GM18505 (cell line): ENCODE measurements around the gene MICU1.
"Not testable (repeated sequence)": the region's sequence is repeated elsewhere in the genome, so short reads cannot be mapped to it uniquely, and the experiment has no call there.

Experiments used
- ATAC-seq: cut with Tn5 transposase; IDR thresholded peaks from one replicate; pipeline ENCODE4 v1.9.1; 2021; ENCODE audit not compliant: unreplicated experiment
- POLR2A ChIP-seq: IDR thresholded peaks from 4 replicates; pipeline ENCODE4 v1.6.1; 2011; ENCODE audit warnings: borderline replicate concordance; ENCODE audit not compliant: insufficient read depth, insufficient read length; ENCODE audit errors: extremely low read depth

Gene MICU1

DNA sequence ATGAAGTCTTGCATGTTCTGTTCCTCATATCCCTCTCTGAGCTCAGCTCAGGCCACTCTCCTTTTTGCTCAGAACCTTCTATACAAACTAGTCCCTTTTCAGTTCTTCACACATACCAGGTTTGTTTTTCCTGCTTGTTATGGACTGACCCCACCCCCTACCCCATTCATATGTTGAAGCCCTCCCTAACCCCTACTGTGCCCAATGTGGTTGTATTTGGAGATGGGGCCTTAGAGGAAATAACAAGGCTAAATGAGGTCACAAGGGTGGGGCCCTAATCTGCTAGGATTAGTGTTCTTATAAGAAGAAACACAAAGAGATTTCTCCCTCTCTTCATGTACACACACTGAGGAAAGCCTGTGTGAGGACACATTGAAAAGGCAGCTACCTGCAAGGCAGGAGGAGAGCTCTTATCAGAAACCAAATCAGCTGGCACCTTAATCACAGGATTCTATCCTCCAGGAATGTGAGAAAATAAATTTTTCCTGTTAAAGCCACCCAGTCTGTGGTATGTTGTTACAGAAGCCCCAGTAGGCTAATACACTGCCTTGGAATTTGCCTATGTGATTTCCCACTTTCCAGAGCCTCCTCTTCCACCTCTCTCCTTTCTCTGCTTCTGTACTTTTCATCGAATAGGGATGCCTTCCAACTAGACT lies 203.9 kb downstream of the MICU1 start:
- no peak for ATAC-seq
- no peak for TF ChIP-seq POLR2A

DNA sequence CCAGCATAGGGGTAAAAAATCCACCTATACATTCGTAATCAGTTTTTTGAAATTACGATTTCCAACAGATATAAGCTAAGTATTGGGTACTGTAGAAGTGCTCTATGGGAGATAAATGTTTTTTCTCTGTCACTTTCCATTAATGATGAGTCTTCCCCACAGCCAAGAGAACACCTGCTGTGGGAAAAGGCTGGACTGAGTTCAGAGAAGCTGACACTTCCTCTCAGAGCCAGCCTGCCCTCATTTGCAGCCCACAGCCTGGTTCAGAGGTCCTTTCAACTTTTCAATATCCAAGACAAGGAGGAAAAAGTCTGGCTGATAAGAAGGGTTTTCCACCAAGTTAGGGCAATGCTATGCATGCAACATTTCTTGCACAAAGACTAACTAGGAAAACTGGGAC lies 206.6 kb downstream of the MICU1 start:
- ATAC-seq, result no peak

DNA sequence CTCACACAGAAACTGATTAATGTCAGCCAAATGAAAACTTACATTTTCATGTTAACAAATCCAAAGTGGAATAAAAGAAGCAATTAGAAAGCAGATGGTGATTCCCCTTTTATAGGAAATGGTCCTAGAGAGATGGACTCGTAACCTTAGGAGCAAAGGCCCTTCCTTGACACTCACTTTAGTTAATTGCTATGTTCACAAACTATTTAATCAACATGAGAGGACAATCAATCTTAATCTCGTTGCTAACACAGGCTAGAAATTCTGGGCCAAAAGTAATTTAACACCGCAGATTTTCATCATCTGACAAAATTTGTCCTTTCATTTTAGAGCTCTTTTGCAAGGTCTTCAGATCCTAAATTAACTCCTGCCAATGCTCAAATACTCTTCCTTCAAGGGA lies 207.2 kb downstream of the MICU1 start:
- no peak for TF ChIP-seq POLR2A
- ATAC-seq, result no peak

More for the DNA sequence above, 206.6 kb downstream of the MICU1 start:
- no peak for TF ChIP-seq POLR2A

DNA sequence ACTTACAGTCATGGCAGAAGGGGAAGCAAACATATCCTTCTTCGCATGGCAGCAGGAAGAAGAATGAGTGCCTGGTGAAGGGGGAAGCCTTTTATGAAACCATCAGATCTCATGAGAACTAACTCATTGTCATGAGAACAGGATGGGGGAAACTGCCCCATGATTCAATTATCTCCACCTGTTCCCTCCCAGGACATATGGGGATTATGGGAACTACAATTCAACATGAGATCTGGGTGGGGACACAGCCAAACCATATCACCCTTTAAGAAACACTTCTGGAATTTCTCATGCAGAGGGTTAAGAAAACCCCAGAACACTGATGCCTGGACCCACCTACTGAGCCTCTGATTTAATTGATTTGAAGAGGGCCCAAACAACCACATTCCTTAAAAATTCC lies 207.9 kb downstream of the MICU1 start:
- no peak for TF ChIP-seq POLR2A

DNA sequence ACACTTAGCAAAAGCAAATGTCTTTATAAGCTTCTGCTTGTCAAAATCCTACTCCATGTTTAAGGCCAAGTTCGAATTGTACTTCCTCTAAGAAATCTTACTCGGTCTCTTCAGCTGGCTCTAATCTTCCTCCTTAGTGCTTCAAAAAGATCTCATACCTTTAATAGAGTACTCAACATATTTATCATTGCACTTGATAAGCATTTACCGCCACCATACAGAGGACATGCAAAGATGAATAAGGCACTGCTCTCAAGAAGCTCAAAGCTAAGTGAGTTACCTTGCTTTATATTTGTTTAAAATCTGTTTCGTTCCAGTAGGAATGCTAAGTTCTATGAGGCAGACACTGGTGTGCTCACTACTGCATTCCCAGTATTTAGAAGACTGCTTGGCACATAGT lies 209.2 kb downstream of the MICU1 start:
- ATAC-seq, result no peak
- no peak for TF ChIP-seq POLR2A

More for the DNA sequence above, 207.9 kb downstream of the MICU1 start:
- no peak for ATAC-seq

DNA sequence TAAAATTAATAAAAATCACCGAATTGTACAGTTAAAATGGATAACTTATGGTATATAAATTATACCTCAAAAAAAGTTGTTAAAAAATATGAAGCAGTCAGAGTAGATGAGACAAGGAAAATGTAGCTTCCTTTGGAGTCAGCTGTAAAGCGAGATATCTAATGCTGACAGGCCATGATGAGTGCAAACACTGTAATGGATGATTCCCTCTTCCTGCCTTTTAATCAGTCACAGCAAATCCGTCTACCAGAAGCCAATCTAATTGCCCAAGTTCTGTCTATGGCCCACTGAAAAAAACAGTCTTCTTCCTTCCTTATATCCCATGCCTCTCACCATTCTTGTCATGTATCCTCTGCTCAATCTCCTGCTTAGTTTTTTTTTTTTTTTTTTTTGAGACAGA lies 211.2 kb downstream of the MICU1 start:
- ATAC-seq, result no peak
- no peak for TF ChIP-seq POLR2A

DNA sequence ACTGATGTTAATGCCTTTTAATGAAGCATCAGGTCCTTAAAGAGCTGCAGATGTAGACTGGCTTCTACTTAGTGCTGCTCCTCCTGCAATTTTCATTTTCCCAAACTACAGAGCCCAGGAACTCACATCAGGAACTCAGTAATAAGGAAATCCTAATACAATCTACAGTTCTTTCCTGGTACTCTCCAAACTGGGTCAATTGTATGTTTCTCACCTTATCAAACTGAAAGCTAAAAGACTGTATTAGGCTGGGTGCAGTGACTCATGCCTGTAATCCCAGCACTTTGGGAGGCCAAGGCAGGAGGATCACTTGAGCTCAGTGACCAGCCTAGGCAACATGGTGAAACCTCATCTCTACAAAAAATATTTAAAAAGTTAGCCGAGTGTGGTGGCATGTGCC lies 216.7 kb downstream of the MICU1 start:
- TF ChIP-seq POLR2A, result no peak
- no peak for ATAC-seq

DNA sequence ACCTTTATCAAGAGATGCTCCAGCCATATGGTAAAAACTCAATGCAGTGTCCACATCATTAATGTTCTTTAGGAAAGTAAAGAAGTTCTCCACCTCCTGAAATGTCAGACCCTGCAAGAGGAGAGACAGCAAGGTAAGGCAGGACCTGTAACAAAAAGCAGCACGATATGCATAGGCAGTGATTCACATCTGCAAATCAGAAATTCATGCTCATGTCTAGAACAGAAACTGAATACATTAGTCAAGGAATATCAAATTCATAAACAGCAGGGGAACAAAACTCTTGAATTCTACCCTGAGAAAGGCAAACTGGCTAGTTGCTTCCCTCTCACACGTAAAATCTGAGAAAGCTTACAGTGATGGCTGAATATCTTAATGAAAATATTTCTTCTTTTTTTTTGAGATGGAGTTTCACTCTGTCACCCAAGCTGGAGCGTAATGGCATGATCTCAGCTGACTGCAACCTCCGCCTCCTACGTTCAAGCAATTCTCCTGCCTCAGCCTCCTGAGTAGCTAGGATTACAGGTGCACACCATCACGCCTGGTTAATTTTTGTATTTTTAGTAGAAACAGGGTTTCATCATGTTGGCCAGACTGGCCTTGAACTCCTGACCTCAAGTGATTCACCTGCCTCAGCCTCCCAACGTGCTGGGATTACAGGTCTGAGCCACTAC lies 217.8 kb downstream of the MICU1 start:
- no peak for ATAC-seq
- TF ChIP-seq POLR2A, result no peak

DNA sequence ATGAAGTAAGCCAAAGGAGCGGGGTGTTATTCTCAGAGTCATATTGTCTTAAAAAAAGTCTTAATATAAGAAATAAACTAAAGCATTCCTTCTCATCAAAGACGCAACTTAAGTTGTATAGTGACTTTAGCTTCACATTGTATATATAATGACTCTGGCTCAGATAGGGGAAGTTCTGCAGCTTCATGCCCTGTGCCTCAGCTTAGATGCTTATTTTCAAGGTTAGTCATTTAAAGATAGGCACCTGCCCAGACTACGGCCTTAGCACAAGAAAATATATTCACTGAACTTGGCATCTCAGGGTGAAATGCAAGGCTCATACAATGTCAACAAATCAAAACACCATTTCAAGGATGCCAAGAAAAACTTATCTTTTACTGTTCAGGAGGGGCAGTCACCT lies 218.4 kb downstream of the MICU1 start:
- TF ChIP-seq POLR2A, result no peak
- ATAC-seq, result no peak

DNA sequence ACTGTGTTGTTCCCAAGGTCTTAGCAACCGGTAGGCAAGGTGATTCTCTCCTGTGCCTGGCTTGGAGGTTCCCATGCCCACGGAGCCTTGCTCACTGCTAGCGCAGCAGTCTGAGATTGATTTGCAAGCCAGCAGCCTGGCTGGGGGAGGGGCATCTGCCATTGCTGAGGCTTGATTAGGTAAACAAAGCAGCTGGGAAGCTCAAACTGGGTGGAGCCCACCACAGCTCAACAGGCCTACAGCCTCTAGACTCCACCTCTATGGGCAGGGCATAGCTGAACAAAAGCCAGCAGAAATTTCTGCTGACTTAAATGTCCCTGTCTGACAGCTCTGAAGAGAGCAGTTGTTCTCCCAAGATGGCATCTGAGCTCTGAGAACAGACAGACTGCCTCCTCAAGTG lies 230.3 kb downstream of the MICU1 start:
- not testable (repeated sequence) for ATAC-seq

DNA sequence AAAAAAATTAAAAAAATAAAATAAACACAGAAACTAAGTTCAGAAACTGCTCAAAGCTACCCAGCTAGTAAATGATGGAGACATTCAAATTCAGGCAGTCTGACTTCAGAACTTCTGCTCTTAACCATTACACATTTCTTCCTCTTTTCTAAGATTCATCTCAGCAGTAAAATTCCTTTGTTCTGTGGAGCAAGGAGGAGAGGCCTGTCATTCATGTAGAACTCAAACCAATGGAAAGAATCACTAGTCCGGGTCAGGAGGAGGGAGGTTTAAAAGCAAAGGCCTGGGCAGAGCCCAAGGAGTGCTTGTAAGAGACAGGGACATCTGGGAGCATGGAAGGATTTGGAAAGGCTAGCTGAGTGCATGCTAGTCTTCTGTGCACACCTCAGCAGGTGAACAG lies 233.3 kb downstream of the MICU1 start:
- no peak for ATAC-seq
- TF ChIP-seq POLR2A, result no peak

DNA sequence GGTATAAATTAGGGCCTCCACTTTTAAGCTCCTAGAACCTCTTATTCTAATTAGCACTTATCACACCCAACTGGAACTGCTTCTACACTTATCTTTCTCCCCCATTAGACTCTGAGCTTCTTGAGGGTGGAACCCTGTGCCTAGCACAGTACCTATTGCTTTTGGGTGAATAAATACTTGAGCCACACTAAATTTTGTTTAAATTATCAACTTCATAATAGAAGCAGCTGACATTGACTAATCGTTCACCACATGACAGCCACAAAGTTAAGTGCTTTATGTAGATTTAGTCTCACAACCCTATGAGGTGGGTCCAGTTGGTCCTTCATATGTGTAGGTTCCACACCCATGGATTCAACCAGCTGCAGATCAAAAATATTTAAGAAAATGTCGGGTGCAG lies 235.1 kb downstream of the MICU1 start:
- TF ChIP-seq POLR2A, result no peak
- no peak for ATAC-seq

DNA sequence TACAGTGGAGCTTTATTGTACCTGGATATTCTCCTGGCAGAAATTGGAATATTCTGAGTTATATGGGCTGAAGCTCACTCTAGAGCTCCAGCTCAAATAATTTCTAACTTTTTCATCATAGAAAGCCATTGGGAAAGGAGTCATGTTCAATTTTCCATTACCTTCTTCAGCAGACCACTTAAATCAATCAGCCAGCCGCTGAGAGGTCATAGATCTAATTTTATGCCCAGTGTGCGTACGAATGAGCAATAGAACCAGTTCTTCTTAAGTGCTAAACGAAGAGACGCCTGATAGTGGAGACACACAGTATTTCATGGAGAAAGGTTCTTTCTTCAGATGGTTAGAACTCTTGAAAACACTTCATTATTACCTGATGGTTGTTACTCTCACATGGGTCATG lies 236.2 kb downstream of the MICU1 start:
- ATAC-seq, result no peak
- no peak for TF ChIP-seq POLR2A

DNA sequence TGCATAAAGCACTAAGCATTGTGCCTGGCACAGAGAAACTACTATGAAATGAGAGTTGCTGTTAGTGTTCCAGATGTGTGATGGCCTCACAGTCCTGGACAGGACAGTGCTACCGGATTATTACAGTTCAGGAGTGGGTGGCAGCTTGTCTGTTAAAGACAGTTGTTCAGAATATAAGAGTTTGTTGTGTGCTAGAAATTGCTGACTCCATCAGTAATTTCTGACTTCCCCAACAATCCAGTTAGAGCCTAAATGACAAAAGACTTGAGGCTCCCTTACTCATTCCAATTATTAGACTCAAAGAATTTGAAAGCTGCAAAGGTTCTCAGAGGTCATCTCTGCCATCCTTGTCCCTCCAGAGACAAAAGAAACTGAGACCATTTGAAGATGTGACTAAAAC lies 236.9 kb downstream of the MICU1 start:
- no peak for ATAC-seq
- no peak for TF ChIP-seq POLR2A
